Hematopoietic multipotent progenitor cell treated with erythropoietin and hydrocortisone succinate and interleukin-3 and kit ligand, for 4 days (in vitro differentiated cells): ENCODE measurements around the gene C12orf42.
A peak's percentile ranks its signal among the peaks of the same experiment; 100 is the strongest.

Source experiments
- DNase-seq: peaks from one replicate; pipeline ENCODE4 v3.0.0-alpha.2; 2015

The C12orf42 gene

DNA sequence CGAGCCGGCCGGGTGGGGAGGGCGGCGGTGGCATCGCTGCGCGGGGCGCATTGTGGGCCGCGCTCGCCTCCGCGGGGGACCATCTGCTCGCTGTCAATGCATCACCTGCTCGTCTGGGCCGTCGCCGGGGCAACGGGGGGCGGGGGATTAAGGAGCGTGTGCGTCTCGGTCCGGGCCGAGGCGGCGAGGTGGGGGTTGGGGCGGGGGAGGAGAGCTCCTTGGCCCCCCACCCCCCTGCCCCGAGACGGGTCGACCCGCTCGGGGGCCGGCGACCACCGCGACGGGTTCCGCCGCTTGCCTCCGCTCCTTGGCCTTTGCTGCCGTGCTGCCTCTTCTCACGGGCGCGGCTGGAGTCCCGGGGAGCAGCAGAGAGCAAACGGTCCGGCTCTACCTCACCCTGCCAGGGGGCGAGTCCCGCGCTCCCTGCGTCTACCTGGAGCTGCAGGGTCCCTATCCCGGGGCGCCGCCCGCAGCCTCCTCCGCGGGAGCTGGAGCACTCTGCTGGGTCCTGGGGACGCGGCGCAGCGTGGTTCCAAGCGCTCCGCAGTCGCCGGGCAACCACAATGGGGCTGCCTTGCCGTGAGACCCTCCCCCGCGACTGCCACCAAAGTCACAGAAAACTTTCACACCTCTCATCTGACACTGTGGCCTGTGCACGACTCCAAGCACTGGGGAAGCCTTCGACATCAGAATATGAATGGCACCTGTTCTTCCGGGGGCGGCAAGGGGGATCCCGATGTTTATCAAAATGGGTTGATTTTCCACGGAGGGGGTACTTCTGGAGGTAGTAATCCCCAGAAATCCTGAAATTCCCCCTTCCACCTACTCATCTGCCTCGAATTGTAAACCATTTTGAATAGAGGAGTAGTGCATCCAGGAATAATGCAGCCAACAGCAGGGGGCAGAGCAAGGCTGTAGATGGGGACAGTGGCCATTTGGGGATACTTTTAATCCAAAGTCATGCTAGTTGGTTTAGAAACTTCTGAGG, at the start of gene C12orf42:
Gene C12orf42 (minus strand): TSS at position 500 of the 988 bp plus-strand sequence. CDS start 17,542 bp downstream, outside the sequence.
- peak; percentile 53 for DNase-seq

DNA sequence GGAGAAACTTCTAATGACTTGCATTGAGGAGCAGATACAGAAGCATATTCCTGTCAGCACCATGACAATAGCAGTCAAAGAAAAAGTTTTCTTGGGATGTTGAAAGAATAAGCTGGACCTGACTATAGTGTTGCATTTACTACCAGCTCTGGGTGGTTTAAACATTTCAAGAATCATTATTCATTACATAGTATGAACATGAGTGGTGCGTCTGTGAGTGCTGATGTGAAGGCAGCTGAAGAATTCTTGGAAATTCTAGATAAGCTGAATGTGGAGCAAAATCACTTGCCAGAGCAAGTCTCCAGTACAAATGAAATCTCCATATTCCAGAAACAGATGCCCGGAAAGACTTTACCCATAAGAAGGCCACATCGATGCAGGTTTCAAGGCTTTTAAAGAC, 46.3 kb upstream of the C12orf42 start:
- DNase-seq = no peak

DNA sequence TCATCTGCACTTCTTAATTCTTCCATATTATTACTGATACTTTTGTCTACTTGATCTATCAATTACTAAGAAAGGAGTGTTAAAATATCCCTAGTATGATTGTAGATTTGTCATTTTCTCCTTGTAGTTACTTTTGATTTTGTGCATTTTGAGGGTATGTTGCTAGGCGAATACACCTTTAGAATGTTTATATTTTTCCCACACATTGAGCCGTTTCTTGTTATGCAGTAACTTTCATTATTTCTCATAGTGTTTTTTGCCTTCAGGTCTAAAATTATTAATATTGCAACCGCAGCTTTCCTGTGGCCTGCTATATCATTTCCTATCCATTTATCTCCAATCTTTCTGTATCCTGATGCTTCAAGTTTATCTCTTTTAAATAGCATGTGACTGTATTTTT, 44.6 kb upstream of the C12orf42 start:
- DNase-seq = peak; percentile 10

DNA sequence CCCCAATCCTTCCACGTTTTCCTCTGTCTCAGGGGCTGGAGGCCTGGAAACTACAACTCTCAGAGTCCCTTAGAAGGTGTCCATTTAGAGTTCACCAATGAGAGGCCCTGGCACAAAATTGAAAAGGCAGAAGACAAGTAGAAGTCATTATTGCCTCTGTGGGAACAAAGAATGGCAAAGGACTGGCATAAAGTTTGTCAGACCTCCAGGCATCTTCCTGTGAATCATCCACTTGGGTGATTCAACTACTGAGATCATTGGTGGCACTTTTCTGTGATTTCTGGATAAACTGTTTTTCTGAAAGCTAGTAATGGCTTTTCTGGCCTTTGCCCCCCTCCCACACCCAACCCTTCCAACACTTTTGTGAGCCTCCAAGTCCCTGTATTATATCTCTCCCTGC, 42.6 kb upstream of the C12orf42 start:
- DNase-seq = no peak

DNA sequence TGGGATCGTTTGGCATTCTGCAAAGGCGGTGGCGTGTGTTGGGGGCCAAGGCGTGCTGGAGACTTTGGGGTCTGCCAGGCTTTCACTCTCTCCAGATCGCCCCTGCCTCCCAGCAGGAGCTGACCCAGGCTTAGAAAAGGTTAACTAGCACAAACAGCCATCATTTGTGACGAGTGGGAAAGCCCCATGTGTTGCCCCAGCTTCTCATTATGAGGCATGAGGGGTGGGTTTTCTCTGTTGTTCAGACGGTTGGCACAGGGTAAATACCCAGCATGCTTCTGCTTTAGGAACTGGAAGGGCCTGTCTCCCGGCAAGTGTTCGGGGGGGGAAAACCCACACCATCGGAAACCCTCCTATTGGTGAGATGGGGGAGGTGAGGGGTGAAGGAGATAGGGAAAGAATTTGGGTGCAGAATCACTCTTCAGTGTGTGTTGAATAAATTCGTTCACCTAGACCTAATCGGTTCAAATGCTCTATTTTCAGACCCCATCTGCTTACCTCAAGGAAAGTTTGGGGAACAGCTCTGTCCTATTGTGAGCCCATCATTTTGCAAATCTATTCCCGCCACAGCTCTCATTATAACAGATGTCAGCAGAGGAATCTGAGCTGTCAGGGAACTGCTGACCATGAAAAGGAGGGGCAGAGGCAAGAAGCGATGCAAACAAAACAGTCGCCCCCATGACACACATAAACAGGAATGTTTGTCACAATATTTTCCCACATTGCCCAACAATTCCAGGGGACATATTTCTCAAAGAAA, 34.7 kb upstream of the C12orf42 start:
- no peak for DNase-seq

DNA sequence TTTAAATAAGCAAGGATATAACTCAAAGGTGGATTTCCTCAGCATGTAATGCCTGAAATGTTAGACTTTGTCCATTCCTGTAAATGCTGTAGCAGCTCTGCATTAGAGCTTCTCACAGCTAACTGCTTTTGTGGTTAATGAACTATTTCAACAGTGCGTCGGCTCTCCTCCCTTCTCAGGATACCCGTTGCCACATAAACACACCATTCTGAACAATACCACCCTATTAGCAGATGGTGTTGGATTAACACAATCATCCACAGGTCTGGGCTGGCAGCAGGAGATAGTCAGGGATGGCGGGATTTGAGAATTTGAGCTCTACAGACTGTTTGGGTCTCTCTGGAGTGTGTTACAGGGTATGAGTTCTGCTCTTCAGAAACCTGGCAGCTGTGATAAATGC, 33.5 kb upstream of the C12orf42 start:
- DNase-seq = no peak

DNA sequence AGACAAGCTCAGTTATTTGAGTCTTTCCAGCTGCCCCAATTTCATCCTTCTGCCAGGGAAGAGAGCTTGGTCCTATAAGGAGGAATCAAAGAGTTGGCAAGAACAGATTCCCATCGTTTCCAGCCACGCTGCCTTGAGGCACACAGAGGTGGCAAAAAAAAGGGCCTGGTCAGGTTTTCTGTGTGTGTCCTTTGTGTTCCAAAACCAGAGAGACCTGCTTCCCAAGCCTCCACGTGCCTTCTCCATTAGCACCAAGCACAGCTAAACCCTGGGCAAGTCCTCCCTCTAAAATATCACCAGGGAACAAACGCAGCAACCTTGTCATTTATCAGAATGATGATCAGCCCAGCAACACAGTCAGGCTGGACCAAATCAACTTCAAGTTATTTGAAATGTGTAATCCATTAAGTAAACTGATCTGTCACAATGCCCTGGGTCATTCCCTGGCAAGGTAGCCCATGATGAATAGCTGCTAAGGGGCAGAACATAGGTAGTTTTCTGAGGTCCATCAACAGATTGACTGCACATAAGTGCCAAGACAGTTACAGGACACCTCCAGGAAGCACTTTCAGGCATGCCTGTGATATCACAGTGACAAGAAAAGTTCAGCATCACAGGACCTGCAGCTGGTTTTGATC, 28.6 kb upstream of the C12orf42 start:
- DNase-seq = no peak

DNA sequence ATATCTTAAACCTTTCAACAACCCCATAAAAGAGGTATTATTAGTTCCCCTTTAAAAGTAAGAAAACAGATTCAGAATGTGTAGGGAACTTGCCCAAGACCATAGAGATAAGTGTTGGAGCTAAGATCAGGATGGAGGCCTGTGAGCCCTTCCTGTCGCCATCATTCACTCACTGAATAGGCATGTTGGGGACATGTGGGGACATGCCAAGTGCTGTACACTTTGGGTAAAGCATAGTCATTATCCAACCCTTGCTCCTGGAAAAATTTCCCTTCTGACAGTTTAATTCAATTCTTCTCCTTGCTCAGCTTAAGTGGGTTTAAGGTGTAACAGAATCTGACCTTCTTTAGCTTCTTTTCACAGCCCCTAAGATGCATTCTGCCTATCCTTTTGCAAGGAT, 28.0 kb upstream of the C12orf42 start:
- DNase-seq = no peak

DNA sequence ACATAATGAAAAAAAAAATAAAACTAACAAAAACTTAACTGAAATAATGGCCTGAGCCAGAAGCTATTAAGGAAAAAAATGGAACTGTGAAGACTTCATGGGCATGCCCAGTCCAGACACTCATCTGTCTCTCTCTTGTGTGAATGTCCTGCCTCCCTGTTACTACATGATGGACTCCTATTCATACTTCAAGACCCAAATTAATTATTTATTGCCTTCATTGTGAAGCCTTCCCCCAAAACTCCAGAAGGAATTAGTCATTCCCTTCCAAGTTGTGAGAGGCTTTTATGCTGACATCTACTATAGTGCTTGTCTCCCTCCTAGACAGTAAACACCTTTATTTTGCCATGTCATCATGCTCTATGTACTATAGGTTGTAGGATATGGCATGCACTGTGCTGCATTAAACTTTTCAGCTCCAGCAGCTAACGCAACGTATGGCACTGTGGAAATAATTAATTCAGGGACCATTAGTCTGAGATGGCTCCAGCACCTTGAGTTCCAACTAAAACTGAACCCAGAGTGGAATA, 25.0 kb upstream of the C12orf42 start:
- DNase-seq = no peak

DNA sequence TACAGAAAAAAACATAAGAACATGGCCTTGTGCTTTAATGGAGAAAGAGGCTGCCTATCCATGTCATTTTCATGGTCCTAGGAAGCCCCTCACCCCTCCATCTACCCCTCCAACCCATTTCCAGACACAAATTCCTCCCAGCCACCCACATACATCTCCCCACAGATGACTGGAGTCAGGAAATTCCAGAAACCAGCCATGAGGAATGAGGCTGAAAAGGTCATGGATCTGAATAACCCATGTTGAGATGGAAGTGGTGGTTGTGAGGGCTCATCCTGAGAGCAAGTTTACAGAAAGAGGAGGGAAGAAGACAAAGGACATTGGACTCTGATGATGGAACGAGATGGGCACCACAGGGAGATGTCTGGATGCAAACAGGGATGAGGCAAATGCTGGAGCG, 23.9 kb upstream of the C12orf42 start:
- DNase-seq = no peak

DNA sequence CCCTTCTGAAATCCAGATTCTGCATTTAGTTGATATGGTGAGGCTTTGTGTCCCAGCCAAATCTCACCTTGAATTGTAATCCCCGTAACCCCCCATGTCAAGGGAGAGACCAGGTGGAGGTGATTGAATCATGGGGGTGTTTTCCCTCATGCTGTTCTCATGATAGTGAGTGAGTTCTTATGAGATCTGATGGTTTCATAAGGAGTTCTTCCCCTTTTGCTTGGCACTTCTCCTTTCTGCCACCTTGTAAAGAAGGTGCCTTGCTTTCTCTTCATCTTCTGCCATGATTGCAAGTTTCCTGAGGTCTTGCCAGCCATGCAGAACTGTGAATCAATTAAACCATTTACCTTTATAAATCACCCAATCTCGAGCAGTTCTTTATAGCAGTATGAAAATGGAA, 23.1 kb upstream of the C12orf42 start:
- peak; percentile 13 for DNase-seq

DNA sequence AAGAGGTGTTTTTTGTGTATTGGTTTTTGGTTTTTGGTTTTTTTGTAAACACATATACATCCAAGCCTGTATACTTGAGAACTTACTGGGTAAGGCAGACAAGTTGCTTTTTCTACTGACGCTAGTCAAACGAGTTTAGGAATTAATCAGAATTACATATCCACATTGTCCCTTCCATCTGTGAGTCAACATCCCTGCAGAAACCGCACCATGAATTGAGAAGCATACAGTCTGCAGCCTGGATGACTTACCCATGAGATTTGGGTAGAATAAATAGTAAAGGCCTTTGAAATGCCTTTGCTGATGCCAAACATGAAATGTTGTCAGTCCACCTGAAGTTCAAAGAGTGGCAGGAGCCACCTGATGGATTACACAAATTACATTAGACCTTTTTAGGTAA, 21.4 kb upstream of the C12orf42 start:
- DNase-seq = no peak

DNA sequence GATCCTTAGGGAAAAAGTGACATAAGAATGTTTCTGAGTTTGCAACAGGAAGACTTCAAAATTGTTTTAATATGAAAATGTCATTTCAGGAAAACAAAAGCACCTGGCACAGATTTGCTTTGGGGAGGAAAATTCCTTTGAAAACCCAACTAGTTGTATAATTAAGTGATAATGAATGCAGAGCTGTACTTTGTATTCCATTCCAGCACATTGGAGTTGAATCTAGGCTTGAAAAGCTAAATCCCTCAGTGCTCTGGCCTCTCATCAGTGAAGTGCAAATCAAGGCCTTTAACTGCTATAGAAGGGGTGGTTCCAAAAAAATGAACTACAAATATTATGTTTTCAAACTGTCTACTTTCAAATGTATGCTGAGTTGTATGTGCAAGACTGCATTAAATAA, 19.6 kb upstream of the C12orf42 start:
- DNase-seq = no peak

DNA sequence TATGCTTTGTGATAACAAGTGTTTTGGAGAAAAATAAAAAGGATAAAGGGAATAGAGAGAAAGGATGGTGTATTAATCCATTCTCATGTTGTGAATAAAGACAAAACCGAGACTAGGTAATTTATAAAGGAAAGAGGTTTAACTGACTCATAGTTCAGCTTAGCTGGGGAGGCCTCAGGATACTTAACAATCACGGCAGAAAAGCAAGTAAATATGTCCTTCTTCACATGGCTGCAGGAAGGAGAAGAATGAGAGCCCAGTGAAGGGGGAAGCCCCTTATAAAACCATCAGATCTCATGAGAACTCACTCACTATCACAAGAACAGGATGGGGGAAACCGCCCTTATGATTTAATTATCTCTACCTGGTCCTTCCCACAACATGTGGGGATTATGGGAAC, 18.1 kb upstream of the C12orf42 start:
- DNase-seq = no peak

DNA sequence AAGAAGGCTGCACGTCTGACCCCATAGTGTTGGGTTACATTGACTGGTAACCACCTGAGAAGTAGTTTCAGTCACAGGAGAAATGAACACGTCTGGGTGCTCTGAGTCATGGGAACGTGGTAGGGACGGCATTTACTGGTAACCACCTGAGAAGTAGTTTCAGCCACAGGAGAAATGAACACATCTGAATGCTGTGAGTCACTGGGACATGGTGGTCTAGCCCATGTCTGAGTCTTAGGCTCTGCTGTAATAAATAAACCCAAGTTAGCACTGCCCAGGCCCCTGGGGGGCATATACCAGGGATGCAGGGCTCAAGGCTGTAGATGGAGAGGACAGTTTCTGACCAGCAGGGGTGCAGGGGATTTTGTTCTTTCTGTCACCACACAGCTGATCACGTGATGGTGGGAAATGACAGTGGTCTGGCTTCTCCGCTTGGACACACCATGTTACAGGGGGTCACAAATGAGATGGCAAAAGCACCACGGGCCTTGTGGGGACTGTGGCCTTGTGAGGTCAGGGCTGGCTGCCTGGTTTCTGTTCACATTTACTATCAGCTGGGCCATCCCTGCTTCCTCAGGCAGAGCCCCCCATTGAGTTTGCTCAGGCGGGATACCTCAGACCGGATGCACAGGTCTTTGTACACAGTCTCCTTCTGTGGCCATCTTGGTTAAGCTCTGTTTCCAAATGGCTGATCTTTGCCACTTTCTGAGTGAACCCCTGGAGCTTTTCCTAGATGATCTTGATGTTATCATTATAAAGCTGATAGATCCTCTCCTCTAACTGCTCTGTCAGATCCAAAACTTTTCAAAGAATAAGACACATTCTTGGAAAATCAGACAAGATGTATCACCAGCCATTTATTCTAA, 9.8 kb upstream of the C12orf42 start:
- DNase-seq = no peak

DNA sequence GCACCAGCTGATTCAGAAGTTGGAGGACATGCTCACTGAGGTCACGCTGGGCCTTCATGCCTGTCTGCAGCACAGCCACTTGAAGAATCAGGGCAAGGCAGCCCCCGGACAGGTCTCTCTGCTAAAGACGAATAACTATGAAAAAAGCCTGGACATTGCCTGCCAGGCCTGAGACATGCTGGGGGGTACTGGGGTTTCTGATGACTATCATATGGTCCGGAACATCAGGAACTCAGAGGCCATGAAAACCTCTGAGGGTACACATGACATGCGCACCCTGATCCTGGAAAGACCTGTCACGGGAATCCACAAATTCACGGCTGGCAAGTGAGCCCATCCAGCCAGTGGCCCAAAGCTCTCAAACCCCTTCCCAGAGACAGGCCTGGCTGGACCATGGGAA, 8.8 kb upstream of the C12orf42 start:
- DNase-seq = no peak

DNA sequence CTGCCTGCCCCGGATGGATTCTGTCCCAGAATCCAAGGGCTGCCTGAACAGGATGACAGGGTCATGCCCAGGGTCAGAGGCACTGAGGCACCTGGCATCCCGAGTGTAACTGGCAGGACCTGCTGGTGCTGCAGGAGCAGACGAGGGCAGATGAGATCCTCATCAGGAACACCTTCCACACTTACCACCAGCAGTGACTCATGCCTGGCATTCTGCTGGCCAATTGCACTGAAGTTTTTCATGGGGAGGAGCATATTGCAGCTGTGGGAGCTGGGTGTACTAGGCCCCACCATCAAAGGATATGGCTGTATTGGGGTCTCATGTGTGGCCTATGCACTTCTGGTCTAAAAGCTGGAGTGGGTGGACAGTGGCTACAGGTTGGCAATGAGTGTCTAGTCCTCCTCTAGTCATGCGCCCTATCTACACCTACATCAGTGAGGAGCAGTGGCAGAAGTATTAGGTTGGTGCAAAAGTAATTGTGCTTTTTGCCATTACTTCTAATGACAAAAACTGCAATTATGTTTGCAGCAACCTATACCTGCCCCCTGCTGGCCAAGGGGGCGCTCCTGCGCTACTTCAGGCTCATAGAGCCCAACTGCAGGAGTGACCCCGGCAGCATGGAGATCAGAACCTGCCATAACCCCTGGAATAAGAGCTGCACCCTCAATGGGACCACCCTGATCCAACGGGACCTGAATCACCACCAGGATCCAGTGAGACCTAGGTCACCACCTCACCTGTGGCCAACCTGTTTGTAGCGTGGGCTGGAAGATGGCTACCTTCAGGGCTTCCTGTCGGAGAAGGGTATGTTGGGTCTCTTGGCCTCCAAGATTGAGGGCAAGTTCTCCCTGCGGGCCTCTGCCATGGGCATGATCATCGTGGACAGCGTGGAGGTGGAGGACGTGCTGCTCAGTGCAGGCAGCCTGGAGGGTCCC, 8.0 kb upstream of the C12orf42 start:
- DNase-seq = peak; percentile 71

DNA sequence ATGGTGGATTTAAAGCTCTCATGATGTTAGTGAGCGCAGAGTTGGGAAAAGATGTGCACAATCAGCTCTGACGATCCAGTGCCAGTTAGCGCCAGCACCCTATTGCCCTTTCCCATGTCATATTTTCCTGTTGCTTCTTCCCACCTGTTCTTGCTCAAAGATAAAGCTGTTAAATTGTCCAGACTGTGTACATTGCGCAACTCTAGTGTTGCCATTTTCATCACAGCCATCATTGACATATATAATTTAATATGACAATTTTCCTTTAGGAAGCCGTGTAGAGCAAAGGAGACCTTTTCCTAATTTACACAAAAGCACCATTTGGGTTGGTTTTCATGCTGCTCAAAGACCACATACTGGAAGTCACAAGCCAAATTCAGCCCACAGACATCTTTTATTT, 5.7 kb upstream of the C12orf42 start:
- DNase-seq = no peak

DNA sequence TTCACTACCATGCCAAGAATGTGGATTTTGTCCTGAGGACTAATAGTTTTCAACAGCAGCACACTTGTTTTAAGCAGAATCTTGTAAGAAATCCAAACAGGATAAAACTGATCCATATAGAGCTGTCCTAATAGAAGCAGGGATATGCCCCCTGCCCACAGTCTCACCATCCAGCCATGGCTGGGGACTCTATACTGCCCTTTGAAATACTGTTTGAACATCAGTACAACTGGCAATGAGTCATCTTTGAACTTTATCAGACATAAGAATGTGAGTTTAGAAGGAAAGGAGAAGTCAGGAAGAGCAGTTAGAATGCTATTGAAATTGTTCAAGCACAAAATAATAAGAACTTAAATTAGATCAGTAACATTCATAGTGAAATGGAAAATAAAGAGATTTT, 3.8 kb upstream of the C12orf42 start:
- DNase-seq = peak; percentile 29

DNA sequence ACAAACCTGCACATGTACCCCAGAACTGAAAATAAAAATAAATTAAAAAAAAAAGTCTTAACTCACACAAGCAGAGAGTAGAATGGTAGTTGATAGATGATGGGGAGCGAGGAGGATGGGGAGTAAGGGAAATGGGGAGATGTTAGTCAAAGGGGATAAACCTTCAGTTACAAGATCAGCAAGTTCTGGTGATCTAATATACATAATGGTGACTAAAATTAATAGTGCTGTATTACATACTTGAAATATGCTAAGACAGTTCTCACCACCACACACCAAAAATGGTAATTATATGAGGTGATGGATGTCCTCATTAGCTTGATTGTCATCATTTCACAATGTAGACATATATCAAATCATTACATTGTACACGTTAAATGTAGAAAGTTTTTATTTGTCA, 3.2 kb upstream of the C12orf42 start:
- DNase-seq = no peak
